ENCODE measurements around the gene DIABLO.

GRCh38 chr12:122238861-122239260, 13.0 kb upstream of the DIABLO start:
- TF ChIP-seq, protein P1, sequence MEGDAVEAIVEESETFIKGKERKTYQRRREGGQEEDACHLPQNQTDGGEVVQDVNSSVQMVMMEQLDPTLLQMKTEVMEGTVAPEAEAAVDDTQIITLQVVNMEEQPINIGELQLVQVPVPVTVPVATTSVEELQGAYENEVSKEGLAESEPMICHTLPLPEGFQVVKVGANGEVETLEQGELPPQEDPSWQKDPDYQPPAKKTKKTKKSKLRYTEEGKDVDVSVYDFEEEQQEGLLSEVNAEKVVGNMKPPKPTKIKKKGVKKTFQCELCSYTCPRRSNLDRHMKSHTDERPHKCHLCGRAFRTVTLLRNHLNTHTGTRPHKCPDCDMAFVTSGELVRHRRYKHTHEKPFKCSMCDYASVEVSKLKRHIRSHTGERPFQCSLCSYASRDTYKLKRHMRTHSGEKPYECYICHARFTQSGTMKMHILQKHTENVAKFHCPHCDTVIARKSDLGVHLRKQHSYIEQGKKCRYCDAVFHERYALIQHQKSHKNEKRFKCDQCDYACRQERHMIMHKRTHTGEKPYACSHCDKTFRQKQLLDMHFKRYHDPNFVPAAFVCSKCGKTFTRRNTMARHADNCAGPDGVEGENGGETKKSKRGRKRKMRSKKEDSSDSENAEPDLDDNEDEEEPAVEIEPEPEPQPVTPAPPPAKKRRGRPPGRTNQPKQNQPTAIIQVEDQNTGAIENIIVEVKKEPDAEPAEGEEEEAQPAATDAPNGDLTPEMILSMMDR (IDR thresholded peaks at IDR 0.05) = no peak
- TF ChIP-seq POLR2AphosphoS5 (IDR thresholded peaks at IDR 0.05) (no peak), POLR2A (IDR thresholded peaks at IDR 0.05; ENCODE audit: low read depth) (no peak), EP300 (IDR thresholded peaks at IDR 0.05) (no peak)
